Activated CD8-positive, alpha-beta memory T cell treated with anti-CD3 and anti-CD28 coated beads for 36 hours (primary cell): ENCODE results near the gene MAP3K21. TPM values are rescaled to one million over a fixed set of nuclear protein-coding genes. Genes with fewer than 3 reads are reported as not detected.

ENCODE experiments used
- CTCF ChIA-PET: fragments of 350-600 bp; sonication (Branson Sonifier 250); formaldehyde crosslinking; loops from one replicate; lab custom pipeline; 2021; ENCODE audit warnings: antibody characterized with exemption; lab: Charles Lee
- POLR2A ChIA-PET: fragments of 350-600 bp; sonication (Branson Sonifier 250); formaldehyde crosslinking; loops from one replicate; lab custom pipeline; 2021; ENCODE audit warnings: antibody characterized with exemption; lab: Charles Lee
- total RNA-seq, 2 experiments: library from RNA; stranded (reverse); gene quantifications; one replicate each; pipeline ENCODE4 v1.2.3, GENCODE V29; 2021

MAP3K21 gene
- total RNA-seq, 2 experiments from 2014 or later: 5.0 TPM

- POLR2A ChIA-PET: interaction anchor here (0.7 kb wide), 1 partner anchor 54 kb away, joined by 3 read pairs; no protein-coding TSS in a partner anchor
- CTCF ChIA-PET: no interaction called here
Measured at GRCh38 chr1:233349137-233349536, 21.6 kb downstream of the MAP3K21 start.

- ChIA-PET POLR2A (no interaction called here), CTCF (no interaction called here)
Measured at GRCh38 chr1:233354983-233355382, 27.5 kb downstream of the MAP3K21 start.

- POLR2A ChIA-PET: no interaction called here
Measured at GRCh38 chr1:233355841-233356704, 28.5 kb downstream of the MAP3K21 start.

GRCh38 chr1:233356705-233356987 is 29.1 kb downstream of the MAP3K21 start:
- ChIA-PET POLR2A (no interaction called here), CTCF (no interaction called here)

More at GRCh38 chr1:233355841-233356704, 28.5 kb downstream of the MAP3K21 start:
- CTCF ChIA-PET: no interaction called here

- ChIA-PET POLR2A (no interaction called here), CTCF (no interaction called here)
Measured at GRCh38 chr1:233357595-233358397, 30.3 kb downstream of the MAP3K21 start.

- ChIA-PET CTCF (no interaction called here), POLR2A (no interaction called here)
Measured at GRCh38 chr1:233359431-233359830, 31.9 kb downstream of the MAP3K21 start.

GRCh38 chr1:233359905-233360304 is 32.4 kb downstream of the MAP3K21 start:
- POLR2A ChIA-PET: no interaction called here

GRCh38 chr1:233360525-233361102 is 33.1 kb downstream of the MAP3K21 start:
- POLR2A ChIA-PET: no interaction called here
- CTCF ChIA-PET: no interaction called here

More at GRCh38 chr1:233359905-233360304, 32.4 kb downstream of the MAP3K21 start:
- CTCF ChIA-PET: no interaction called here

- POLR2A ChIA-PET: no interaction called here
- CTCF ChIA-PET: no interaction called here
Measured at GRCh38 chr1:233361876-233362275, 34.4 kb downstream of the MAP3K21 start.

GRCh38 chr1:233362743-233363142 is 35.2 kb downstream of the MAP3K21 start:
- ChIA-PET POLR2A (no interaction called here), CTCF (no interaction called here)

- ChIA-PET CTCF (interaction anchor here (1.1 kb wide), 2 partner anchors 427 to 702 kb away, joined by 3 to 7 read pairs; no protein-coding TSS in a partner anchor), POLR2A (no interaction called here)
Measured at GRCh38 chr1:233364026-233364425, 36.5 kb downstream of the MAP3K21 start.

GRCh38 chr1:233364695-233365539 is 37.4 kb downstream of the MAP3K21 start:
- POLR2A ChIA-PET: no interaction called here
- CTCF ChIA-PET: interaction anchor here (0.9 to 1.1 kb wide), 2 partner anchors 9 to 701 kb away, joined by 3 to 7 read pairs; no protein-coding TSS in a partner anchor

GRCh38 chr1:233366575-233366974 is 39.1 kb downstream of the MAP3K21 start:
- CTCF ChIA-PET: no interaction called here
- POLR2A ChIA-PET: no interaction called here

GRCh38 chr1:233367057-233367803 is 39.7 kb downstream of the MAP3K21 start:
- ChIA-PET CTCF (no interaction called here), POLR2A (no interaction called here)

GRCh38 chr1:233368106-233368788 is 40.7 kb downstream of the MAP3K21 start:
- CTCF ChIA-PET: no interaction called here
- POLR2A ChIA-PET: no interaction called here

- ChIA-PET POLR2A (no interaction called here), CTCF (no interaction called here)
Measured at GRCh38 chr1:233368789-233369130, 41.2 kb downstream of the MAP3K21 start.

- CTCF ChIA-PET: no interaction called here
- POLR2A ChIA-PET: no interaction called here
Measured at GRCh38 chr1:233372218-233373120, 44.9 kb downstream of the MAP3K21 start.
